ENCODE data around the gene LGALS4.

GRCh38 chr19:38851622-38852230 is 39.0 kb upstream of the LGALS4 start:
- TF ChIP-seq CTCF (IDR thresholded peaks at IDR 0.05) = no peak
- TF ChIP-seq POLR2A (IDR thresholded peaks at IDR 0.05) = peak in 1 of 2 donors; percentile 61
